ENCODE results near the gene SLC4A1. TPM values are rescaled to one million over a fixed set of nuclear protein-coding genes. Genes with fewer than 3 reads are reported as not detected.

SLC4A1 gene
- total and polyA plus RNA-seq, 7 donors = 0.26 to 7.2 (median 1.2) TPM; not detected in 3

- Histone ChIP-seq H3K27ac (no peak overlapping the region), H3K27me3 (ENCODE audit: insufficient read depth in 3 of 3, low read length in 2 of 3) (no peaks in the 10 kb centered on the region), H3K36me3 (ENCODE audit: insufficient read depth in 1 of 2, low read depth in 1 of 2) (peaks cover 4 to 14% of the 10 kb centered on the region in 2 donors), H3K9me3 (no peaks in the 10 kb centered on the region), H3K4me1 (peaks cover 7% of the 10 kb centered on the region), H3K4me3 (no peak overlapping the region)
- no peak for TF ChIP-seq CTCF (IDR thresholded peaks at IDR 0.05)
- DNase-seq (no peak), ATAC-seq (no peak)
- intact Hi-C loops (cut with DNase I) = no loop called here
- WGBS, 3 donors = 80 to 88% (median 87%) methylated on average over 4 of the region's 4 CpGs
Observed at GRCh38 chr17:44202756-44203155, 65.2 kb downstream of the SLC4A1 start.

GRCh38 chr17:44200478-44201155, 67.3 kb downstream of the SLC4A1 start:
- Histone ChIP-seq H3K36me3 (ENCODE audit: insufficient read depth in 1 of 2, low read depth in 1 of 2) (peaks cover 0 to 21% of the 10 kb centered on the region in 2 donors), H3K4me3 (peak overlapping the region; percentile 87), H3K9me3 (no peaks in the 10 kb centered on the region), H3K27me3 (ENCODE audit: insufficient read depth in 3 of 3, low read length in 2 of 3) (no peaks in the 10 kb centered on the region), H3K4me1 (peaks cover 7% of the 10 kb centered on the region), H3K27ac (peak overlapping the region; percentile 93)
- WGBS, 3 donors = 7 to 8% (median 7%) methylated on average over 31 to 36 of the region's 36 CpGs
- ATAC-seq = peak; percentile 4 to 10 (median 8)
- peak in 1 of 2 donors; percentile 42 for DNase-seq
- intact Hi-C loops (cut with DNase I) = no loop called here
- TF ChIP-seq CTCF (IDR thresholded peaks at IDR 0.05) = no peak

- Histone ChIP-seq H3K27ac (peak within 1 kb of the TSS; percentile 93), H3K4me3 (peak within 1 kb of the TSS; percentile 87), H3K27me3 (ENCODE audit: insufficient read depth in 3 of 3, low read length in 2 of 3) (no peaks in the 10 kb centered on the region), H3K4me1 (peaks cover 7% of the 10 kb centered on the region), H3K9me3 (no peaks in the 10 kb centered on the region), H3K36me3 (ENCODE audit: insufficient read depth in 1 of 2, low read depth in 1 of 2) (peaks cover 5 to 29% of the 10 kb centered on the region in 2 donors)
- no peak for TF ChIP-seq CTCF (IDR thresholded peaks at IDR 0.05)
- DNase-seq = peak; percentile 99 to 100
- intact Hi-C loops (cut with DNase I) = no loop called here
- ATAC-seq = peak; percentile 95 to 96 (median 95)
- WGBS, 3 donors = 0 to 1% (median 1%) methylated on average over 30 to 118 of the region's 126 CpGs
Observed at GRCh38 chr17:44199553-44200477, 68.1 kb downstream of the SLC4A1 start, which contains the start of gene ATXN7L3. Gene ATXN7L3, minus strand, starts transcription at chr17:44199884. Its CDS starts 1,814 bp downstream, at chr17:44198070.

- DNase-seq (peak; percentile 68 to 80), ATAC-seq (peak; percentile 7 to 36 (median 30))
- Histone ChIP-seq H3K4me1 (peaks cover 7% of the 10 kb centered on the region), H3K27ac (peak overlapping the region; percentile 93), H3K27me3 (ENCODE audit: insufficient read depth in 3 of 3, low read length in 2 of 3) (no peaks in the 10 kb centered on the region), H3K4me3 (peak overlapping the region; percentile 87), H3K36me3 (ENCODE audit: insufficient read depth in 1 of 2, low read depth in 1 of 2) (peaks cover 5 to 38% of the 10 kb centered on the region in 2 donors), H3K9me3 (no peaks in the 10 kb centered on the region)
- intact Hi-C loops (cut with DNase I) = no loop called here
- TF ChIP-seq CTCF (IDR thresholded peaks at IDR 0.05) = no peak
- WGBS, 3 donors = 2 to 6% (median 2%) methylated on average over 17 to 66 of the region's 68 CpGs
Observed at GRCh38 chr17:44198721-44199552, 69.0 kb downstream of the SLC4A1 start.

Measured in psoas muscle (tissue), 8 donors.